IMR-90 (cell line): ENCODE results near the gene ORC1. TPM values are rescaled to one million over a fixed set of nuclear protein-coding genes. Genes with fewer than 3 reads are reported as not detected.
A peak's percentile ranks its signal among the peaks of the same experiment; 100 is the strongest.

ENCODE experiments used
- ATAC-seq: fragments of 200-7000 bp; cut with Tn5 transposase; 2 replicates; pipeline ENCODE4 v1.9.1; 2020; ENCODE audit warnings: low read depth, mild to moderate bottlenecking, moderate library complexity
- BruUV-seq: library from RNA; stranded (reverse); fragments of 400-500 nt; replicated peaks from 2 replicates; lab custom pipeline; 2021; lab: Mats Ljungman, UMichigan
- CTCF ChIA-PET: fragments of 300-600 bp; formaldehyde crosslinking; extraction: SDS; loops from one replicate; lab custom pipeline; 2021; ENCODE audit warnings: antibody characterized with exemption; lab: Yijun Ruan, JAX
- POLR2A ChIA-PET: fragments of 300-600 bp; sonication (Branson Sonifier 250); formaldehyde crosslinking; loops from one replicate; lab custom pipeline; 2022; ENCODE audit warnings: antibody characterized with exemption; ENCODE audit not compliant: unreplicated experiment; lab: Charles Lee
- DNase-seq: peaks from one replicate; pipeline ENCODE4 v3.0.0; 2013
- H2AFZ ChIP-seq: replicated peaks from 2 replicates; pipeline ENCODE3; 2013; ENCODE audit warnings: low read length, mild to moderate bottlenecking; ENCODE audit not compliant: poor library complexity
- H2AK5ac ChIP-seq: 2 replicates; pipeline ENCODE4 v1.6.1; 2013; ENCODE audit warnings: low read depth, low read length, inconsistent platforms
- H2AK9ac ChIP-seq: replicated peaks from 2 replicates; pipeline ENCODE3; 2013; ENCODE audit warnings: mild to moderate bottlenecking, low read depth, low read length, moderate library complexity; ENCODE audit not compliant: poor library complexity
- H2BK120ac ChIP-seq: 2 replicates; pipeline ENCODE4 v1.6.1; 2013; ENCODE audit warnings: low read depth, low read length, inconsistent platforms
- H2BK15ac ChIP-seq: 3 replicates; pipeline ENCODE4 v1.6.1; 2013; ENCODE audit warnings: low read depth, low read length, inconsistent platforms
- H2BK20ac ChIP-seq: 2 replicates; pipeline ENCODE4 v1.6.1; 2013; ENCODE audit warnings: low read depth, mild to moderate bottlenecking, inconsistent platforms, low read length, moderate library complexity
- H2BK5ac ChIP-seq: 2 replicates; pipeline ENCODE4 v1.6.1; 2013; ENCODE audit warnings: mild to moderate bottlenecking, low read depth, low read length, inconsistent platforms; ENCODE audit not compliant: poor library complexity, severe bottlenecking
- H3K14ac ChIP-seq: replicated peaks from 2 replicates; pipeline ENCODE4 v1.6.1; 2013; ENCODE audit warnings: low read depth, low read length, inconsistent platforms
- H3K18ac ChIP-seq: 2 replicates; pipeline ENCODE4 v1.6.1; 2013; ENCODE audit warnings: low read depth, low read length, control low read depth
- H3K23ac ChIP-seq: 2 replicates; pipeline ENCODE4 v1.6.1; 2013; ENCODE audit warnings: low read depth, low read length, inconsistent platforms
- H3K27ac ChIP-seq: 2 replicates; pipeline ENCODE4 v1.5.1; 2013; ENCODE audit warnings: mild to moderate bottlenecking, control low read depth, low read length; ENCODE audit not compliant: insufficient read depth
- H3K27me3 ChIP-seq: 2 replicates; pipeline ENCODE4 v1.6.1; 2013; ENCODE audit warnings: low read length; ENCODE audit not compliant: control insufficient read depth, insufficient read depth
- H3K36me3 ChIP-seq: 2 replicates; pipeline ENCODE4 v1.6.1; 2013; ENCODE audit warnings: low read length, mixed read lengths; ENCODE audit not compliant: control insufficient read depth, insufficient read depth
- H3K4ac ChIP-seq: 2 replicates; pipeline ENCODE4 v1.6.1; 2013; ENCODE audit warnings: low read depth, low read length, inconsistent platforms
- H3K4me1 ChIP-seq: 2 replicates; pipeline ENCODE4 v1.6.1; 2013; ENCODE audit warnings: low read length, mixed read lengths; ENCODE audit not compliant: control insufficient read depth, insufficient read depth
- H3K4me2 ChIP-seq: 2 replicates; pipeline ENCODE4 v1.6.1; 2013; ENCODE audit warnings: low read depth, mild to moderate bottlenecking, control low read depth, low read length, moderate library complexity
- H3K4me3 ChIP-seq: 2 replicates; pipeline ENCODE4 v1.5.1; 2013; ENCODE audit warnings: low read depth, mild to moderate bottlenecking, control low read depth, low read length, moderate library complexity; ENCODE audit not compliant: insufficient read depth
- H3K56ac ChIP-seq: 2 replicates; pipeline ENCODE4 v1.6.1; 2013; ENCODE audit warnings: low read length, inconsistent platforms; ENCODE audit not compliant: insufficient read depth; ENCODE audit errors: extremely low read depth
- H3K79me1 ChIP-seq, 2 experiments: 2 replicates each; pipeline ENCODE4 v1.6.1; 2013; ENCODE audit warnings: low read length in 2 of 2, inconsistent platforms in 1 of 2, low read depth in 1 of 2
- H3K9ac ChIP-seq: 2 replicates; pipeline ENCODE4 v1.6.1; 2013; ENCODE audit warnings: low read depth, low read length, control low read depth
- H3K9me1 ChIP-seq: 2 replicates; pipeline ENCODE4 v1.6.1; 2013; ENCODE audit warnings: low read length, inconsistent platforms; ENCODE audit not compliant: insufficient read depth
- H3K9me3 ChIP-seq: 2 replicates; pipeline ENCODE4 v1.6.1; 2013; ENCODE audit warnings: low read length; ENCODE audit not compliant: control insufficient read depth, insufficient read depth
- H4K20me1 ChIP-seq: 2 replicates; pipeline ENCODE4 v1.6.1; 2013; ENCODE audit warnings: low read length, inconsistent platforms; ENCODE audit not compliant: insufficient read depth
- H4K5ac ChIP-seq: 2 replicates; pipeline ENCODE4 v1.6.1; 2013; ENCODE audit warnings: mild to moderate bottlenecking, low read depth, low read length, control low read depth
- H4K8ac ChIP-seq, 2 experiments: 2 replicates each; pipeline ENCODE4 v1.6.1; 2013; ENCODE audit warnings: low read depth in 2 of 2, low read length in 2 of 2, control low read depth in 1 of 2, inconsistent platforms in 1 of 2
- H4K91ac ChIP-seq: 2 replicates; pipeline ENCODE4 v1.6.1; 2013; ENCODE audit warnings: low read depth, low read length, inconsistent platforms; ENCODE audit not compliant: insufficient read depth
- CEBPB ChIP-seq: IDR thresholded peaks from 2 replicates; pipeline ENCODE4 v1.6.1; 2012; ENCODE audit warnings: low read depth, low read length, improper control_type of control experiment
- MXI1 ChIP-seq: IDR thresholded peaks from 2 replicates; pipeline ENCODE4 v1.6.1; 2012; ENCODE audit warnings: low read depth, mild to moderate bottlenecking, low read length, moderate library complexity, borderline replicate concordance
- WGBS, 2 experiments: methylation state at CpG; one replicate each; pipeline versions ENCODE4 v1.1.5 to v1.1.7; 2013; ENCODE audit warnings: missing lambda C conversion rate in 2 of 2; ENCODE audit not compliant: insufficient read length in 1 of 2; ENCODE audit errors: extremely low coverage in 2 of 2; 5-methylcytosine and 5-hydroxymethylcytosine counted together
- dilution Hi-C: fragments of 300-500 bp; cut with HindIII; formaldehyde crosslinking; loops from one replicate; pipeline ENCODE4 v1.14.3; 2018; ENCODE audit warnings: low sequenced_read_pairs; ENCODE audit not compliant: unreplicated experiment
- in situ Hi-C: fragments of 300-500 bp; cut with MboI; formaldehyde crosslinking; loops from 3 replicates; pipeline ENCODE4 v1.14.3; 2019; ENCODE audit warnings: low sequenced_read_pairs, inconsistent platforms, mixed read lengths
- intact Hi-C: fragments of 100-400 bp; cut with micrococcal nuclease; formaldehyde crosslinking; loops from 2 replicates; pipeline ENCODE4 v1.10.0; 2022
- polyA plus RNA-seq, 3 experiments: library from polyadenylated mRNA; depleted of rRNA; stranded (reverse); fragments of >200 nt; gene quantifications; 2 replicates each; pipeline ENCODE4 v1.2.3, GENCODE V29; 2012; ENCODE audit warnings: low replicate concordance in 1 of 3
- total RNA-seq: library from RNA; depleted of rRNA; stranded (reverse); fragments of >200 nt; gene quantifications from 2 replicates; pipeline ENCODE4 v1.2.3, GENCODE V29; 2012

Gene ORC1
- total and polyA plus RNA-seq, 2 of the 4 experiments (the other 2 are of a cell fraction), result 6.3 to 10.6 TPM

DNA sequence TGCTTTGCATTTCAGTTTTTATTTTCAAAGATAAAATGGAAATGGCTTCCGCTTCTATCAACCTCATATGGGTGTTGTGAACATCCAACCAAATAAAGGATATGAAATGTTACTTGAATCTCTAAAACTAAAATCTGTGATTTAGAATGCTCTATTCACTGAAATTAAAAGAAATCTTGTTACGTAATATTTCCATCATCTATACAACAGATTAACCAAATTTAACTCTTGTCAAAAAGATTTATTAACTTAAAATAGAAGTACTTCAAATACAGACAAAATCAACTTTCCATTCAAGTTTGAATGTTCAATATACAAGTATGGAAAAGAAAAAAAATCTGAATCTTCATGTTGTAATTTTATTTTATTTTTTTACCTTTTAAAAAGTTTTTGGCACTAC lies 18.8 kb upstream of the ORC1 start:
- peak; percentile 21; the same call in 1 of the 2 replicates for TF ChIP-seq CEBPB
- TF ChIP-seq MXI1, result no peak
- Histone ChIP-seq H4K8ac (no peak overlapping the region; a peak in 1 of 4 replicates), H4K5ac (no peak overlapping the region), H2BK20ac (no peak overlapping the region), H3K23ac (no peak overlapping the region), H3K27ac (no peak overlapping the region), H3K4ac (no peak overlapping the region), H4K91ac (no peak overlapping the region), H3K9me3 (no peaks in the 10 kb centered on the region), H3K18ac (no peak overlapping the region), H2BK15ac (no peak overlapping the region), H3K4me3 (no peak overlapping the region), H2BK120ac (no peak overlapping the region), H3K4me1 (peaks cover 16% of the 10 kb centered on the region), H2AK9ac (no peak overlapping the region), H2AK5ac (no peak overlapping the region), H2AFZ (no peak overlapping the region), H3K4me2 (no peak overlapping the region), H3K36me3 (peaks cover 12% of the 10 kb centered on the region), H3K79me1 (peaks cover 3 to 28% of the 10 kb centered on the region in 2 experiments; a peak in 3 of 4 replicates), H2BK5ac (no peak overlapping the region), H3K9me1 (peaks cover 12% of the 10 kb centered on the region), H3K9ac (no peak overlapping the region), H3K56ac (no peak overlapping the region), H4K20me1 (peaks cover 10% of the 10 kb centered on the region; the same call in 1 of the 2 replicates), H3K27me3 (no peaks in the 10 kb centered on the region), H3K14ac (no peak overlapping the region)
- dilution Hi-C loops (no loop called here), intact Hi-C loops (no loop called here), in situ Hi-C loops (no loop called here)
- ChIA-PET CTCF (no interaction called here), POLR2A (no interaction called here)
- WGBS, 2 experiments, result no CpG with 5 or more reads among the region's 2 CpGs
- no TSS peak for BruUV-seq
- no peak for DNase-seq
- ATAC-seq, result no peak
